ENCODE data around the gene EIF5. TPM values are rescaled to one million over a fixed set of nuclear protein-coding genes. Genes with fewer than 3 reads are reported as not detected.

Gene EIF5
- total and polyA plus RNA-seq, 2 experiments from 2014 or later = 194 to 634 TPM

GRCh38 chr14:103386713-103387329, 52.8 kb downstream of the EIF5 start:
- H3K36me3 ChIP-seq (ENCODE audit: insufficient read depth) = no peaks in the 10 kb centered on the region
- H3K4me2 ChIP-seq = peak overlapping the region; percentile 91
- Mint-ChIP-seq H3K4me3 (peak overlapping the region; percentile 98), H3K9me3 (no peaks in the 10 kb centered on the region), H3K36me3 (ENCODE audit: low read depth) (no peaks in the 10 kb centered on the region; the same call in 2 of the 3 replicates), H3K4me1 (peaks cover 12% of the 10 kb centered on the region), H3K27me3 (ENCODE audit: insufficient read depth, low read depth, poor library complexity) (peaks cover 19% of the 10 kb centered on the region), H3K27ac (no peak overlapping the region)
- no peak overlapping the region for H3K27ac ChIP-seq (ENCODE audit: low read depth)
- DNase-seq (ENCODE audit: low spot score) (peak; percentile 37), ATAC-seq (no peak)
- H3K79me2 ChIP-seq (replicated peaks; ENCODE audit: insufficient read depth) = peaks cover 64% of the 10 kb centered on the region
- peaks cover 12% of the 10 kb centered on the region for H3F3A ChIP-seq (replicated peaks; ENCODE audit: low read depth)
- peaks cover 13% of the 10 kb centered on the region for H3K27me3 ChIP-seq (ENCODE audit: insufficient read depth)
- TF ChIP-seq, protein P1, sequence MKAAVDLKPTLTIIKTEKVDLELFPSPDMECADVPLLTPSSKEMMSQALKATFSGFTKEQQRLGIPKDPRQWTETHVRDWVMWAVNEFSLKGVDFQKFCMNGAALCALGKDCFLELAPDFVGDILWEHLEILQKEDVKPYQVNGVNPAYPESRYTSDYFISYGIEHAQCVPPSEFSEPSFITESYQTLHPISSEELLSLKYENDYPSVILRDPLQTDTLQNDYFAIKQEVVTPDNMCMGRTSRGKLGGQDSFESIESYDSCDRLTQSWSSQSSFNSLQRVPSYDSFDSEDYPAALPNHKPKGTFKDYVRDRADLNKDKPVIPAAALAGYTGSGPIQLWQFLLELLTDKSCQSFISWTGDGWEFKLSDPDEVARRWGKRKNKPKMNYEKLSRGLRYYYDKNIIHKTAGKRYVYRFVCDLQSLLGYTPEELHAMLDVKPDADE (IDR thresholded peaks at IDR 0.05) = no peak
- TF ChIP-seq ZNF114 (CRISPR knock-in tag; IDR thresholded peaks at IDR 0.05) = no peak
- H4K20me1 ChIP-seq (replicated peaks; ENCODE audit: insufficient read depth) = peaks cover 39% of the 10 kb centered on the region
- H3K9me2 ChIP-seq (ENCODE audit: insufficient read depth) = no peaks in the 10 kb centered on the region
- peak overlapping the region; percentile 75 for H3K4me3 ChIP-seq
- H2AFZ ChIP-seq = no peak overlapping the region
- peaks cover 8% of the 10 kb centered on the region; the same call in 1 of the 2 replicates for H3K4me1 ChIP-seq (ENCODE audit: insufficient read depth)

DNA sequence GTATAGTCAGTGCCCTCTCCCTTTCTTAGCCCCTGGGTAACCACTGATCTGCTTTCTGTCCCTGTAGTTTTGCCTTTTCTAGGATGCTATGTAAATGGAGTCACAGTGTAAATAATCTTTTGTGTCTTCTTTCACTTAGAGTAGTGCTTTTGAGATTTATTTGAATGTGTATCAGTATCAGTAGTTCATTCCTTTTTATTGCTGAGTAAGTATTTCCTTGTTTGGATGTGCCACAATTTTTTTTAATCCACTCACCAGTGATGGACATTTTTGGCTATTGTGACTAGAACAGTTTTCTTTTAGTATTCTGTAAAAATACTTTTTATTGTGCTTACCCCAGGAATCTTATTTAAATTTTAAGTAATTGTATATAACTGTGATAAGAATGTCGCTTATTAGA, 54.6 kb downstream of the EIF5 start:
- Histone ChIP-seq H3K36me3 (ENCODE audit: insufficient read depth) (no peaks in the 10 kb centered on the region), H3F3A (replicated peaks; ENCODE audit: low read depth) (peaks cover 12% of the 10 kb centered on the region), H2AFZ (no peak overlapping the region), H3K79me2 (replicated peaks; ENCODE audit: insufficient read depth) (peaks cover 83% of the 10 kb centered on the region), H3K4me2 (no peak overlapping the region), H3K4me1 (ENCODE audit: insufficient read depth) (peaks cover 8% of the 10 kb centered on the region; the same call in 1 of the 2 replicates), H3K4me3 (no peak overlapping the region), H4K20me1 (replicated peaks; ENCODE audit: insufficient read depth) (peaks cover 54% of the 10 kb centered on the region), H3K27me3 (ENCODE audit: insufficient read depth) (peaks cover 10% of the 10 kb centered on the region), H3K27ac (ENCODE audit: low read depth) (no peak overlapping the region), H3K9me2 (ENCODE audit: insufficient read depth) (no peaks in the 10 kb centered on the region)
- H3K27me3 Mint-ChIP-seq (ENCODE audit: insufficient read depth, low read depth, poor library complexity) = peaks cover 16% of the 10 kb centered on the region
- peaks cover 15% of the 10 kb centered on the region for H3K4me1 Mint-ChIP-seq
- H3K9me3 Mint-ChIP-seq = no peaks in the 10 kb centered on the region
- H3K4me3 Mint-ChIP-seq = no peak overlapping the region; the same call in 2 of the 3 replicates
- no peak overlapping the region for H3K27ac Mint-ChIP-seq
- no peaks in the 10 kb centered on the region; the same call in 2 of the 3 replicates for H3K36me3 Mint-ChIP-seq (ENCODE audit: low read depth)
- DNase-seq (ENCODE audit: low spot score) = no peak
- TF ChIP-seq NANOG (IDR thresholded peaks at IDR 0.05; ENCODE audit: borderline replicate concordance) (no peak), ZNF462 (CRISPR knock-in tag; IDR thresholded peaks at IDR 0.05) (no peak), REST (IDR thresholded peaks at IDR 0.05; ENCODE audit: unreplicated experiment) (no peak)
- no peak for ATAC-seq
